ENCODE measurements around the gene PANK1.

GRCh38 chr10:89556600-89556999 is 88.4 kb downstream of the PANK1 start:
- TF ChIP-seq HMGXB4 (CRISPR knock-in tag; IDR thresholded peaks at IDR 0.05) (no peak), CTCF (IDR thresholded peaks at IDR 0.05) (no peak), MXD4 (CRISPR knock-in tag; IDR thresholded peaks at IDR 0.05; ENCODE audit: borderline replicate concordance) (no peak), ZNF219 (CRISPR knock-in tag; IDR thresholded peaks at IDR 0.05; ENCODE audit: borderline replicate concordance) (no peak), JUN (CRISPR knock-in tag; IDR thresholded peaks at IDR 0.05) (no peak), E2F1 (CRISPR knock-in tag; IDR thresholded peaks at IDR 0.05) (no peak), NR3C1 (CRISPR knock-in tag; conservative IDR thresholded peaks at IDR 0.05; ENCODE audit: low read depth) (no peak), ATF3 (CRISPR knock-in tag; conservative IDR thresholded peaks at IDR 0.05) (no peak), GABPB1 (CRISPR knock-in tag; IDR thresholded peaks at IDR 0.05) (no peak), ETV6 (CRISPR knock-in tag; IDR thresholded peaks at IDR 0.05) (no peak)
